ENCODE results near the gene LSM4.

GRCh38 chr19:18310118-18310909 is 12.6 kb downstream of the LSM4 start:
- TF ChIP-seq POLR2AphosphoS5 (IDR thresholded peaks at IDR 0.05; ENCODE audit: low read depth, low read length) (no peak), POLR2A (IDR thresholded peaks at IDR 0.05; ENCODE audit: low read depth, low read length) (no peak)

All from GM12892 (cell line).